GM21619 (cell line): ENCODE results near the gene SLC4A11.
A peak's percentile ranks its signal among the peaks of the same experiment; 100 is the strongest.
"Not testable (repeated sequence)": the region's sequence is repeated elsewhere in the genome, so short reads cannot be mapped to it uniquely, and the experiment has no call there.

ENCODE experiments used
- ATAC-seq: cut with Tn5 transposase; IDR thresholded peaks from one replicate; pipeline ENCODE4 v1.9.1; 2021; ENCODE audit not compliant: unreplicated experiment

The SLC4A11 gene

DNA sequence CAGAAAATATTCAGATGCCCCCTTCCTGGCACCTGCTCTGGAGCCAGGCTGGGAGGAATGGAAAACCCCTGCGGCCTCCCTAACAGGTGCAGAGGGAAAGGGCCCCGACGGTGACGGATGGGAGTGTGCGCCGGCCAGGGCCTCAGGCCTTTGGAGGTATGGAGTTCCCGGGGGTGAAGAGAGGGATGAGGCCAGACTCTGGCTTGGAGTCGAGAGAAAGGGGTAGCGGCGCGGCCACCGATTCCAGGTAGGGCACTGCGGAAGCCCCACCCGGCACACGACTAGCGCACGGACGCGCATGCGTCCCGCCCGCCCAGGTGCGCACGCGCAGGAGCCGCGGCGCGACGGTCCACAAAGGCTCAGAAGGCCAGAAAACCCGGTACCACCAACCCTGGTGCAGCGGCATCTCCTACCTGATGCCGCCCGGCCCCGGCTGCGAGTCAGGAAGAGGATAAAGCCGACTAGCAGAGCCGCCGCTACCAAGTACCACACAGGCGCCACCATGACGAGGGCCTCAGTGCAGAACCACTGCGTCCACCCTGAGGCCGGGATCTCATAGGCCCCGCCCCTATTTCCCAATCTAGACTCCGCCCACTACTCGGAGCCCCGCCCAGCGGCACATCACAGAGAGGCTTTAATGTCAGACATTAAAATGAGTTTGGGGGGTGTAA, 34.7 kb downstream of the SLC4A11 start, which contains the start of gene DDRGK1:
Gene DDRGK1, minus strand, starts transcription at position 559 of the 671 bp plus-strand sequence. Its CDS starts 55 bp downstream, at position 504.
- peak; percentile 77 for ATAC-seq

GRCh38 chr20:3203315-3204123, 35.5 kb downstream of the SLC4A11 start:
- peak; percentile 24 for ATAC-seq

DNA sequence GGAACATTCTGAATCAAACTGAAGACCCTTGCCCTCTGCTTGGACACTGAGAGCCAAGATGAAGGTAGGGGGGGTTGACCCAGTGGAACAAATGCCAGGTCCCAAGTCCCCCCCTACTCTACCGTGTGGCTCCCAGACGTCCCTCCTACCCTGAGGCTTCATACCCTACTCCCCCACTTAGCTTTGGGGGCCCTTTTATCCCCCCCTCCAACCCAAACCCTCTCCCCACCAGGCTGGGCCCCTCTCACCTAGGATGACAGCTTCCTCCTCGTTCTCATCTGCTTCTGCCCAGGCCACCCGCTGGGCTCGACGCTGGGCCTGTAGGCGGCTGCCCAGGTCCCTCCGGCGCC, 36.0 kb downstream of the SLC4A11 start:
- ATAC-seq, result no peak

GRCh38 chr20:3199976-3200755, 38.8 kb downstream of the SLC4A11 start:
- ATAC-seq, result no peak

- no peak for ATAC-seq
Observed at GRCh38 chr20:3199206-3199605, 39.8 kb downstream of the SLC4A11 start.

DNA sequence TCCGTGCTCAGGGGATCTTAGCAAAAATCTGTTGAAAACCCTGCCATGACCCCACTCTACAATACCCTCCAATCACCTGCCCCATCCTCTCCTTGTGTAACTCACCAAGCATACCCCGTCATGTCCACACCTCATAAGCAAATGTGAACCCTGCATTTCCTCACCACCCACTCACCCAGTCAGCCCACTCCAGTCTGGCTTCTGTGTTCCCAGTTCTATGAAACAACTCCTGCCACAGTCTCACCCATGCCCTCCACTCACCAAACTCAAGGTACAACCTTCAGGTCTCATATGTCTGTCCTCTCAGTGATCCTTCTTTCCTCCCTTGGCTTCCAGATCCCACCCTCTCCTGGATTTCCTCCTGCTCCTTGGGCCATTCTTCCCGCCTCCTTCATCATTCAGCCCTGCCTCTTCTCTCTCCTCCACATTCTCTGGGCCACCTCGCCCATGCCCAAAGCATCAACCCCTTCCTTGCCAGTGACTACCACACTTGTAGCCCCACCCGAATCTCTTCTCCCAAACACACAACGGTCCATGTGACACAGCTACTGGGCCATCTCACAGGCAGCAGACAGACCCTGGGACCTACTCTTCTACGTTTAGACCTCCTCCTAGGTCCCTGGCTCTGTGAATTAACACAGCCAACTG, 43.3 kb downstream of the SLC4A11 start:
- ATAC-seq, result no peak

- ATAC-seq, result no peak
Observed at GRCh38 chr20:3194617-3195280, 44.2 kb downstream of the SLC4A11 start.

- no peak for ATAC-seq
Observed at GRCh38 chr20:3193806-3194616, 45.0 kb downstream of the SLC4A11 start.

GRCh38 chr20:3192226-3193015, 46.6 kb downstream of the SLC4A11 start:
- ATAC-seq, result no peak

DNA sequence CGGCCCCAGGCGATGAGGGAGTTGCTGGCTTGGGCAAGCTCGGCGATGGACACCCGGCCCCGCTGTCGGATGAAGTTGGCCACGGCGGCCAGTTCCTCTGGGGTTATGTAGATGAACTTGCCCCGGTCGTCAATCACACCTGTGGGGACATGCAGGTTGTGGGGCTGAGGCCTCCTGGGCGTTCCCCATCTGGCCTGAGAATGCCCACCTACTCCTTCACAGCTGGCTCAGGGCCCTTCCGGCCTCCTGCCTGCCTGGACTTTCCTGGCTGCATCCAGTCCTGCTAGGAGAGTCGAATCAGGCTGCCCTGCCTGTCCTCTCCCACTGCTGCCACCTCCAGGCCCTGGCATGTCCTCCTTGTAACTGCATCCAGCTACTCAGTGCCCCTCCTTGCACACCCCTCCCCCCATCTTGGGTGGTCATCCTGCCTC, 48.3 kb downstream of the SLC4A11 start:
- ATAC-seq, result no peak

DNA sequence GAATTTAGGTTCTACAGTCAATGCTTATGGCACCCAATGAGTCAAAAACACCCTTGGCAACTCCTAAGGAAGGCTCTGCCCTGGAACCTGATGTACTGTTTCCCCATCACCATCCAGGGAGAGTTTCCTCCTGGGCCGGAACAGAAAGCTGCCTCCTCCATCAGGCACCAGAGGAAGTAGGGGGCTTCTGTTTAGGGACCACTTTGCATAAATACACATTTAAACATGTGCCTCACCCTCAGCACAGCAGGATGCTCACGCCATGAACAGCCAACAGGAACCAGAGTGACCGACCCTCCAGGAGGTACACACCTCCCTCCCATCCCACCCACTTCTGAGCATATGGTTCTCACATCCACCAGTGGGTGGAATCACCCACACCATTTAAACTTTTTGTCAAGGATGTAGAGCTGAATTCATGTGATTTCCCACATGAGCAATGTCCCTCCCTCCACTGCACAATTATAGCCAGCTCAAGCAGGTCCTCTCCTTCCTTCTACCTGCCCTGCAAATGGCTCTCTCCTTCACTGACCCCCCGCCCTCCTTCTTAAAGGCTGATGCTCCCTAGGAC, 49.3 kb downstream of the SLC4A11 start:
- ATAC-seq, result no peak

DNA sequence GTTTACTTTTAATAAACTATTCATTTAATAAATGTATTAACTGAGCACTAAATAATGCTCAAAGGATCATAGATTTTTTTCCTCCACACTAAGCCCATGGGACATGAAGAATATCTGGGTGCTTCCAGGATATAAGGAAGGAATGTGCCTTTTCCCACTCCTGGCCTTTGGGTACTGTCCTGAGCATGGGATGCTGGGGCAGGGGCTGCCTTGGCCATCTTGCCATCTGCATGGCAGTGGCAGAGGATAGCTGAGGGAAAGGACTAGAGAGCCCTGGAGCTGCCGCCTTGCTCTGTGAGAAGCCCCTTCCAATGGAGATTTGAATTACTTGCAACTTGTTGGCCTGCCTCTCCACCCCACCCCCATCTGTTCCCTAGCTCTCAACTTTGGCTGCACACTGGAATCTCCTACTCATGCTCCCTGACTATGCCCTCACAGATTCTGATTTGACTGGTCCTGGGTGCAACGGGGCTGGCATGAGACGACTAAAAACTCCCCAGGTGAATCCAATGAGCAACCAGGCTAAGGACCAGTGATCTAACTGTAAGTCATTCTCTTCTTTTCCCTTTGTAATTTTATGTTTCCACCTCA, 50.1 kb downstream of the SLC4A11 start:
- no peak for ATAC-seq

- ATAC-seq, result not testable (repeated sequence)
Observed at GRCh38 chr20:3187861-3188260, 51.1 kb downstream of the SLC4A11 start.

GRCh38 chr20:3183896-3184612, 54.9 kb downstream of the SLC4A11 start:
- ATAC-seq, result no peak

DNA sequence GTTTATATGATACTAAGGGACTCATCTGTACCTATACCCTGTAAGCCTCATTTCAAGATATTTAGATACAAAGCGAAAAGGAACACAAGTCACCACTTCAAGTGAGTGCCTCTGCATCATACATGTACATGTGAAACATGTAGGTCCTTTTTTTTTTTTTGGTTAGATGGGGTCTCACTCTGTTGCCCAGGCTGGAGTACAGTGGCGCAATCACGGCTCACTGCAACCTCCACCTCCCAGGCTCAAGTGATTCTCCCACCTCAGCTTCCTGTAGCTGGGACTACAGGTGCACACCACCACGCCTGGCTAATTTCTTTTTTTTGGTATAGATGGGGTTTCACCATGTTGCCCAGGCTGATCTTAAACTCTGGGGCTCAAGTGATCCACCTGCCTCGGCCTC, 56.6 kb downstream of the SLC4A11 start:
- not testable (repeated sequence) for ATAC-seq

DNA sequence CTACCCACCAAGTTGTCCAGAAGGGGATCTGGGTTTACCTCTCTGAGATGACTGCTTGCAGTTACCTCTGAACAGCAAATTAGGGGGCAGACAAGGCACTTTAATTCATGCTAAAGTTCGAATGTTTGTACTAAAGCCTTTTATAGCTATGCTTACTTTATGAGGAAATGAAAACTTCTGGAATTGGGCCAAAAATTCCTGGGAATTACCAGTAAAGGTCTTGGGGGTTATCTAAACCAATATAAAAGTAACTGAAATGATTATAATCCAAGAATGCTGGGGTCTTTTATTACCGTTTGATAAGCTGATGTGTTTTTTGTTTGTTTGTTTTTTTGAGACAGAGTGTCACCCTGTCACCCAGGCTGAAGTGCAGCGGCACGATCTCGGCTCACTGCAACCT, 57.7 kb downstream of the SLC4A11 start:
- ATAC-seq, result no peak

GRCh38 chr20:3180319-3180718, 58.7 kb downstream of the SLC4A11 start:
- ATAC-seq, result no peak
